Activated CD4-positive, alpha-beta T cell treated with anti-CD3 and anti-CD28 coated beads for 48 hours (primary cell): Measurements from ENCODE around the gene AUNIP.
A peak's percentile ranks its signal among the peaks of the same experiment; 100 is the strongest.

Experiments
- DNase-seq: peaks from one replicate; pipeline ENCODE4 v3.0.0-alpha.2; 2020

The AUNIP gene

GRCh38 chr1:25825605-25826004 is 33.7 kb downstream of the AUNIP start:
- no peak for DNase-seq

GRCh38 chr1:25821630-25822091 is 37.6 kb downstream of the AUNIP start:
- DNase-seq, result no peak

- no peak for DNase-seq
These were observed 38.2 kb downstream of the AUNIP start for GRCh38 chr1:25821112-25821476.

DNA sequence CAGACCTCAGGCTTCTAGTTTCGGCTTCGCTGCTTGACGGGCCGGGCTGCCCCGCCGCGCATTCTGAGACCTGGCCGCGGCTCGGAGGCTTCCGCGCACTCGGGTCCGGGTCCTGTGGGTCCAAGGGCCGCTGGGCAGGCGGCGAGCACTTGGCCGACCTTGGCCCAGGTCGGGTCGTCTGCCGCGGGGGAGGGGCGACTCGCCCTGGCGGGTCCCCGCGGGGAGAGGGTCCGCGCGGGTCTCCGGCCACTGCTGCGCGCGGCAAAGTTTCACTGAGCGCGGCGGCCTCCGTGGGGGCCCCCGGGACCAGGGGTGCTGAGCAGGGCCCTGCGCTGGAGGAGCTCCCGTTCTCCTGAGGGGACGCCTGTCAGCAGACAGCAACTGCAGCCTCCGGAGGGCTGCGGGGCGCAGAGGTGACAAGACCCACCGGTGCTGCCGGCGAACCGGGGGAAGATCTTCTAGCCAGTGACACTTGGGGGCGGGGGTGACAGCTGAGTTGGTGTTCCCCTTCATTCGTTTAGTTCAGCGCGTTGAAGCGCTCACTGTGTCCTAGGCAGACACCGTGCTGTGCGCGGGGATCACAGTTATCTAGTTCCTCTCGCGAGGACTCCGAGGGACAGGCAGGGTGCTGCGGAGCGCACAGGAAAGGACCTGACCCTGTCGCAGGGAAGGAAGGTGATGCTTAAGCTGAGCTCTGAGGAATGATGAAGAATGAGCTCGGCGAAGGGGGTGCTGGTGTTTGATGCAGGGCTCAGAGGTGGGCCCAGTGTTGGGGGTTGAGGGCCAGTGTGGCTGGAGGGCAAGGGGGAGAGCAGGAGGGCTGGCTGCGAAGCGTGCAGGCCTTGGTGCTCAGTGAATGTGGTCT is 38.8 kb downstream of the AUNIP start:
- DNase-seq, result peak; percentile 82

DNA sequence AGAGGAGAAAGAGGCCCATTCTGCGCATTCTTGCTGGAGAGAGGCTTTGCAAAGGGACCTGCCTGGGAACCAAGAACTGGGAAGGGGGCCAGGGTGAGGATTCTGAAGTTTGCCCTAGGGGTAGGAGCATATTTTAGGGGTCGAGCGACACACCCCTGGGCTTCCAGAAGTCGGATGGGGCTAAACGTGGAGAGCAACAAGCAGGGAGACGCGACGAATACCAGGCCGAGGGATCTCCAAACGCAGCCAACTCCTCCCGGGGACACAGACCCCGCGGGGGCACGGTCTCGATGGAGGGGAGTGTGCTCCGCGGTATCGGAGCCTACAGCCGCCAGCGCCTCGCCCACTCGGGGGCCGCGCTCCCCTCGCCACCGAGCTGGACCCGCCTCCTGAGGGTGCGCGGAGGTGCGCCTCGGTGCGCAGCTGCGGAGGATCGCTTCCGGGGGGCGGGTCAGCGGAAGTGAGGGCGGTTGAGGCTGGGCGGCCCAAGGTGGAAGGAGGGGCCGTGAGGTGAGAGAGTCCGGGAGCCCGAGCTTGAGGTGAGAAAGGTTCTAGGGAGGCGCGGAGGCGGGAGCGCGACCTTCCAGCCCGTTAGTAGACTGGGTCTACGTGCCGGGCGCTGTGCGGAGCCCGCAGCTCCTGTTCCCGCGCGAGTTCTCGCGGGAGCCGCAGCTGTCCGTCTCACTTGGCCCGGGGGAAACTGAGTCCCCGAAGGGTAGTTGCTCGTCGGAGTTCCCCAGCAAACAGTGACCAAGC is 39.6 kb downstream of the AUNIP start, which contains the start of gene MTFR1L:
MTFR1L (plus strand) TSS at position 464 of the 756 bp plus-strand sequence. CDS start 3,151 bp downstream, outside the sequence.
- peak; percentile 96 for DNase-seq

DNA sequence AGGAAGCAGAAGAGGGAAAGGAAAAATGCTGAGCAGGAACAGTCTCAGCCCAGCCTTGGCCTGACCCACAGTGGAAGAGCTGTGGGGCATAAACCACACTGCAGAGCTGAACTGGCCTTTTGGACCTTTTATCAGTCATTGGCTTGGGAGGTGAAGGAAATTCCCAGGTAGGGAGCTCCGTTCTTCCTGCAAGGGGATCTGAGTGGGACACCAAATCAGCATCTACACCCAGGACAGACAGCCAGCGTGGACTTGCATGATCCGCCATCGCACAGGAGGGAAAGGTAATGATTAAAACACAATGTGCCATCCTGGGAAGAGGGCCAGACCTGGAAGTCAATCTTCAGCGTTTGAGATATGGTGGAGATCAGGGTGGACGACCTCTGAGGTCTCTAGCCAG is 40.7 kb downstream of the AUNIP start:
- DNase-seq, result no peak

GRCh38 chr1:25817840-25818501 is 41.3 kb downstream of the AUNIP start:
- DNase-seq, result no peak

GRCh38 chr1:25816112-25816718 is 43.0 kb downstream of the AUNIP start:
- DNase-seq, result no peak

DNA sequence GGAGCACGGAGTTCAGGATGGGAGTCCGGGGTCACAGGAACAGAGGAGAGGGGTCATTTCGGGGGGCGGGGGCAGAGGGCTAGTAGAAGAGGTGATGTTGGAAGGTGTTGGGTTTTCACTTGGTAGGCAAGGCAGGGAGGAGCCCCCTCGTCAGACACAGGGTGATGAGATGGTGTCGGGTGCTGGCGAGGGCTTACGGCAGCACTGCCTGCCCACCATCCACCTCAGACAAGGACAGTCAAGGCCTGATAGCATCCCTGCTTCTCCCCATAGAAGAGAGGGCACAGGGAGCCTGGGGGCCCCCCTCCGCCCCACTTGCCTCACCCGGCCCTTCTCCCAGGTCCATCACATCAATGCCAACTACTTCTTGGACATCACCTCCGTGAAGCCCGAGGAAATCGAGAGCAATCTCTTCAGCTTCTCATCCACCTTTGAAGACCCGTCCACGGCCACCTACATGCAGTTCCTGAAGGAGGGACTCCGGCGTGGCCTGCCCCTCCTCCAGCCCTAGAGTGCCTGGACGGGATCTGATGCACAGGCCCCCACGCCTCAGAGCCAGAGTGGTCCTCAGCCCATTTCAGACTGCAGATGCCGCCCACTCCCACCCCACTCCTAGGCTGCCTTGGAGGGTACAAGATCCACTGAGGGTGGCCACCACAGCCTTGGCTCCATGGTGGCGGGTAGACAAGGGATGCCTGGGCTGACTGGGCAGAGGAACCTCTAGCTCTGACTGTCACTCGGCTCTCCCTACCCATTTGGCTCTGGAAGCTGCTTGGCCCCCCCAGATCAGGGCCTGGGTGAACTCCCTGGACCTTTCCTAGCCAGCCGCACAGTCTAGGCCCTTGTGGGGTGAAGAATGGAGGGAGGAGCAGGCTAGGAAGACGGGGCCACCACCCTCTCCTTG is 43.8 kb downstream of the AUNIP start:
- DNase-seq, result no peak

- no peak for DNase-seq
These were observed 44.6 kb downstream of the AUNIP start for GRCh38 chr1:25814549-25815087.

- no peak for DNase-seq
These were observed 45.4 kb downstream of the AUNIP start for GRCh38 chr1:25813734-25814471.

- no peak for DNase-seq
These were observed 46.1 kb downstream of the AUNIP start for GRCh38 chr1:25813071-25813733.

DNA sequence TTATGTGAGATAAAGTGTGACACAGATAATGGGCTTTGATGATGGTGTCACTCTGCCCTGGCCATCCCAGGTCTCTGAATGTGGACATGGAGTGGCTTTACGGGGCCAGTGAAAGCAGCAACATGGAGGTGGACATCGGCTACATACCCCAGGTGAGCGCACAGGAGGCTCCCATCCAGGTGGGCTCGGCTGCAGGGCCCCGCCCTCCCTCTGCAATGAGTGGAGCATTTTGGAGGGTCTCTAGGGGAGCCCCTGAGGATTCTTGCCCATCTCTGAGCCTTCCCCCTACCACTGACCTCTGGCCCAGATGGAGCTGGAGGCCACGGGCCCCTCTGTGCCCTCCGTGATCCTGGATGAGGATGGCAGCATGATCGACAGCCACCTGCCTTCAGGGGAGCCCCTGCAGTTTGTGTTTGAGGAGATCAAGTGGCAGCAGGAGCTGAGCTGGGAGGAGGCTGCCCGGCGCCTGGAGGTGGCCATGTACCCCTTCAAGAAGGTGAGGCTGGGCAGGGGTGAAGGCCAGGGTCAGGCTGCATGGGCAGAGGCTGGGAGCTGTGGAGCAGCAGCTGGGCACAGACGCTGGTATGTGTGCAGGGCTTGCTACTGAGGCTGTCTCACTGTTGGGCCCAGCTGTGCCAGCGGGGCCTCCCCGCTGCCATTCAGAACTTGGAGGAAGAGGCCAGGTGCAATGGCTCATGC is 47.7 kb downstream of the AUNIP start:
- no peak for DNase-seq

- peak; percentile 88 for DNase-seq
These were observed 48.6 kb downstream of the AUNIP start for GRCh38 chr1:25810341-25811299.

DNA sequence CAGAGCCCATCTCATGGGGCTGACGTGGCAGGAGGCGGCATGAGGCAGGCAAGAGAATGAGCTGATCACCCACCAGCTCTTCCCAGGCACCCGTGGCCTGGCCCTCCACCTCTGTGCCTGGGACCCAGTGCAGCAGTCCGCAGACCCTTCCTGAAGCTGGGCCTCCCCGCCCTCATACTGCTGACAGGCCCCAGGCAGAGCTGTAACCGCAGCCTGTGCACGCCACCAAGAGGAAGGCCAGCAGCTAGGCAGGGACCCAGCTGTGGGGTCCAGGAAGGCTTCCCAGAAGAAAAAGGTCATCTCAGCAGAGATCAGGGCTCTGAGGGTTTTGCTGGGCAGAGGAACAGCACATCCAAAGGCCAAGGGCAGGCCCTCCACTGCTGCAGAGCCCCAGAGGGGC is 49.3 kb downstream of the AUNIP start:
- no peak for DNase-seq

GRCh38 chr1:25809283-25809926 is 49.9 kb downstream of the AUNIP start:
- DNase-seq, result no peak

- DNase-seq, result no peak
These were observed 50.6 kb downstream of the AUNIP start for GRCh38 chr1:25808481-25809244.
